ENCODE measurements around the gene EIPR1. TPM values are rescaled to one million over a fixed set of nuclear protein-coding genes. Genes with fewer than 3 reads are reported as not detected.

EIPR1 gene
- total and polyA plus RNA-seq, 2 of the 4 experiments (the other 2 are of a cell fraction) = 46.5 to 67.4 TPM

DNA sequence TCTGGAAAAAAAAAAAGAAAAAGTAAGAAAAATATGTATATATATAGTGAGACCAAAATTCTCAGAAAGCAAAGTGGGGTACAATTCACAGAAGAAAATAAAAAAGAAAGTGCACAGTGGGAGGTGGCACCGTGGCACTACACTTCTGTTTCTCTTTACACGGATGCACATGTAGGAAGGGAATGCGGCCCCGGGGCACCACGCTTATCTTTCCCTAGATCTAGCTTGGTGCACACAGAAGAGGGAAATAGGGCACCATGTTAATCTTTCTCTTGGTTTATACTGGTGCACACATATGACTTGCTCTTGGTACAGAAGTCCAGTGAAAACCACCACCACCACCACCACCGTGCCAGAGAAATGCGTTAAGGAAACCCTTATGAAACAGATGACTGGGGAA, 32.0 kb downstream of the EIPR1 start:
- Histone ChIP-seq H2AK5ac (ENCODE audit: low read depth, low read length) (no peak overlapping the region), H2BK15ac (ENCODE audit: low read depth, low read length) (no peak overlapping the region), H2BK5ac (ENCODE audit: low read depth, low read length, poor library complexity, severe bottlenecking) (no peak overlapping the region), H4K5ac (ENCODE audit: low read depth, low read length) (no peak overlapping the region), H2BK20ac (ENCODE audit: low read depth, low read length) (no peak overlapping the region), H4K8ac (ENCODE audit: low read depth in 2 of 2, low read length in 2 of 2) (no peak overlapping the region), H3K27me3 (ENCODE audit: control insufficient read depth, insufficient read depth, low read length) (no peaks in the 10 kb centered on the region), H3K79me1 (ENCODE audit: low read depth in 1 of 2, low read length in 2 of 2) (peaks cover 0 to 13% of the 10 kb centered on the region in 2 experiments; a peak in 2 of 4 replicates), H3K56ac (ENCODE audit: extremely low read depth, insufficient read depth, low read length) (no peak overlapping the region), H3K18ac (ENCODE audit: low read depth, low read length) (no peak overlapping the region), H3K14ac (replicated peaks; ENCODE audit: low read depth, low read length) (no peak overlapping the region), H3K4me3 (ENCODE audit: insufficient read depth, low read depth, low read length) (no peak overlapping the region), H3K9me3 (ENCODE audit: control insufficient read depth, insufficient read depth, low read length) (no peaks in the 10 kb centered on the region), H3K27ac (ENCODE audit: insufficient read depth, low read length) (no peak overlapping the region), H3K9me1 (ENCODE audit: insufficient read depth, low read length) (peaks cover 13% of the 10 kb centered on the region; the same call in 1 of the 2 replicates), H3K9ac (ENCODE audit: low read depth, low read length) (no peak overlapping the region), H3K4me2 (ENCODE audit: low read depth, low read length) (no peak overlapping the region), H3K36me3 (ENCODE audit: control insufficient read depth, insufficient read depth, low read length) (no peaks in the 10 kb centered on the region), H4K20me1 (ENCODE audit: insufficient read depth, low read length) (peaks cover 4% of the 10 kb centered on the region; the same call in 1 of the 2 replicates), H3K4ac (ENCODE audit: low read depth, low read length) (no peak overlapping the region), H2AK9ac (replicated peaks; ENCODE audit: low read depth, low read length, poor library complexity) (no peak overlapping the region), H2AFZ (replicated peaks; ENCODE audit: low read length, poor library complexity) (no peak overlapping the region), H3K23ac (ENCODE audit: low read depth, low read length) (no peak overlapping the region), H3K4me1 (ENCODE audit: control insufficient read depth, insufficient read depth, low read length) (peaks cover 2% of the 10 kb centered on the region; the same call in 1 of the 2 replicates), H2BK120ac (ENCODE audit: low read depth, low read length) (no peak overlapping the region), H4K91ac (ENCODE audit: insufficient read depth, low read depth, low read length) (no peak overlapping the region)
- DNase-seq (no peak), ATAC-seq (ENCODE audit: low read depth) (no peak)
- POLR2A ChIA-PET (ENCODE audit: unreplicated experiment) = no interaction called here
- in situ Hi-C loops (cut with MboI; ENCODE audit: low sequenced_read_pairs) (no loop called here), dilution Hi-C loops (cut with HindIII; ENCODE audit: low sequenced_read_pairs, unreplicated experiment) (no loop called here), intact Hi-C loops (cut with micrococcal nuclease) (no loop called here)
- no TSS peak for BruUV-seq (replicated peaks)
- WGBS, 2 experiments (ENCODE audit: extremely low coverage in 2 of 2, insufficient read length in 1 of 2) = 100% methylated on average over 1 of the region's 7 CpGs; no CpG with 5 or more reads in 1 of the 2 experiments
- CTCF ChIA-PET = no interaction called here
- TF ChIP-seq RFX5 (IDR thresholded peaks at IDR 0.05; ENCODE audit: low read depth, low read length) (no peak), NFE2L2 (IDR thresholded peaks at IDR 0.05; ENCODE audit: low read depth, low read length) (no peak), SMC3 (IDR thresholded peaks at IDR 0.05; ENCODE audit: low read depth, low read length) (no peak), POLR2A (IDR thresholded peaks at IDR 0.05; ENCODE audit: low read depth, low read length) (no peak), MXI1 (IDR thresholded peaks at IDR 0.05; ENCODE audit: borderline replicate concordance, low read depth, low read length) (no peak), FOS (IDR thresholded peaks at IDR 0.05; ENCODE audit: low read depth, low read length) (no peak), MAFK (IDR thresholded peaks at IDR 0.05; ENCODE audit: low read depth, low read length) (no peak), CHD1 (IDR thresholded peaks at IDR 0.05; ENCODE audit: low read depth, low read length) (no peak), CEBPB (IDR thresholded peaks at IDR 0.05; ENCODE audit: low read depth, low read length) (no peak), ELK1 (IDR thresholded peaks at IDR 0.05; ENCODE audit: borderline replicate concordance, low read depth, low read length) (no peak), RCOR1 (IDR thresholded peaks at IDR 0.05; ENCODE audit: insufficient replicate concordance, low read length) (no peak), RAD21 (IDR thresholded peaks at IDR 0.05; ENCODE audit: low read length) (no peak)
- TF ChIP-seq, protein P1, sequence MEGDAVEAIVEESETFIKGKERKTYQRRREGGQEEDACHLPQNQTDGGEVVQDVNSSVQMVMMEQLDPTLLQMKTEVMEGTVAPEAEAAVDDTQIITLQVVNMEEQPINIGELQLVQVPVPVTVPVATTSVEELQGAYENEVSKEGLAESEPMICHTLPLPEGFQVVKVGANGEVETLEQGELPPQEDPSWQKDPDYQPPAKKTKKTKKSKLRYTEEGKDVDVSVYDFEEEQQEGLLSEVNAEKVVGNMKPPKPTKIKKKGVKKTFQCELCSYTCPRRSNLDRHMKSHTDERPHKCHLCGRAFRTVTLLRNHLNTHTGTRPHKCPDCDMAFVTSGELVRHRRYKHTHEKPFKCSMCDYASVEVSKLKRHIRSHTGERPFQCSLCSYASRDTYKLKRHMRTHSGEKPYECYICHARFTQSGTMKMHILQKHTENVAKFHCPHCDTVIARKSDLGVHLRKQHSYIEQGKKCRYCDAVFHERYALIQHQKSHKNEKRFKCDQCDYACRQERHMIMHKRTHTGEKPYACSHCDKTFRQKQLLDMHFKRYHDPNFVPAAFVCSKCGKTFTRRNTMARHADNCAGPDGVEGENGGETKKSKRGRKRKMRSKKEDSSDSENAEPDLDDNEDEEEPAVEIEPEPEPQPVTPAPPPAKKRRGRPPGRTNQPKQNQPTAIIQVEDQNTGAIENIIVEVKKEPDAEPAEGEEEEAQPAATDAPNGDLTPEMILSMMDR (conservative IDR thresholded peaks at IDR 0.05; ENCODE audit: low read depth, low read length) = no peak

Measured in IMR-90 (cell line).